Measurements from ENCODE around the gene TSPEAR.
"Not testable (repeated sequence)": the region's sequence is repeated elsewhere in the genome, so short reads cannot be mapped to it uniquely, and the experiment has no call there.

The TSPEAR gene

GRCh38 chr21:44686843-44687561 is 24.4 kb downstream of the TSPEAR start:
- no peak for TF ChIP-seq CTCF (IDR thresholded peaks at IDR 0.05)
- H3K27ac ChIP-seq, result no peak overlapping the region

GRCh38 chr21:44686000-44686781 is 25.2 kb downstream of the TSPEAR start:
- H3K27ac ChIP-seq, result no peak overlapping the region
- TF ChIP-seq CTCF (IDR thresholded peaks at IDR 0.05), result no peak
- TF ChIP-seq ZFX (IDR thresholded peaks at IDR 0.05; ENCODE audit: borderline replicate concordance), result no peak

- not testable (repeated sequence) for H3K27ac ChIP-seq
Observed at GRCh38 chr21:44685050-44685449, 26.3 kb downstream of the TSPEAR start.

GRCh38 chr21:44684483-44684882 is 26.9 kb downstream of the TSPEAR start:
- H3K27ac ChIP-seq, result no peak overlapping the region
- TF ChIP-seq CTCF (IDR thresholded peaks at IDR 0.05) (no peak), ZFX (IDR thresholded peaks at IDR 0.05; ENCODE audit: borderline replicate concordance) (no peak)

GRCh38 chr21:44684077-44684476 is 27.3 kb downstream of the TSPEAR start:
- no peak overlapping the region for H3K27ac ChIP-seq
- TF ChIP-seq ZFX (IDR thresholded peaks at IDR 0.05; ENCODE audit: borderline replicate concordance), result no peak
- no peak for TF ChIP-seq CTCF (IDR thresholded peaks at IDR 0.05)

GRCh38 chr21:44682580-44683151 is 28.7 kb downstream of the TSPEAR start:
- H3K27ac ChIP-seq, result no peak overlapping the region
- TF ChIP-seq CTCF (IDR thresholded peaks at IDR 0.05), result no peak

- no peak within 1 kb of the TSS for H3K27ac ChIP-seq
- no peak for TF ChIP-seq ZFX (IDR thresholded peaks at IDR 0.05; ENCODE audit: borderline replicate concordance)
- TF ChIP-seq CTCF (IDR thresholded peaks at IDR 0.05), result no peak
Observed at GRCh38 chr21:44681861-44682579, 29.4 kb downstream of the TSPEAR start, which contains the start of gene KRTAP12-1. Gene KRTAP12-1 (minus strand): TSS chr21:44682163. CDS start chr21:44682123, 40 bp downstream.

Data from 22Rv1 (cell line).